Transverse colon (tissue), 3 donors: ENCODE measurements around the gene GM2A.

Source experiments
- CTCF ChIP-seq, 5 experiments: fragments of 200-600 bp in 3 of 5; fragments of 450-650 bp in 2 of 5; sonication (generic) in 3 of 5; IDR thresholded peaks; 1 replicate in 2 of 5; 2 replicates in 3 of 5; pipeline ENCODE4 v1.5.1; 2016 to 2017; ENCODE audit warnings: antibody characterized with exemption in 5 of 5, inconsistent platforms in 3 of 5, mild to moderate bottlenecking in 2 of 5, moderate library complexity in 1 of 5
- EP300 ChIP-seq: sonication (generic); formaldehyde crosslinking; IDR thresholded peaks from one replicate; pipeline ENCODE4 v1.6.1; 2017; ENCODE audit warnings: antibody characterized with exemption, low read depth

GRCh38 chr5:151250346-151251000, 2.5 kb upstream of the GM2A start:
- no peak for TF ChIP-seq EP300
- TF ChIP-seq CTCF (IDR thresholded peaks at IDR 0.05) = no peak
